H1 (cell line): ENCODE results near the gene RAB30. TPM values are rescaled to one million over a fixed set of nuclear protein-coding genes. Genes with fewer than 3 reads are reported as not detected.

ENCODE experiments used
- CTCF ChIA-PET: fragments of 300-600 bp; sonication (Branson Sonifier 250); formaldehyde crosslinking; loops from one replicate; lab custom pipeline; 2021; ENCODE audit not compliant: partially characterized antibody; lab: Charles Lee
- POLR2A ChIA-PET: fragments of 300-600 bp; sonication (Branson Sonifier 250); formaldehyde crosslinking; loops from one replicate; lab custom pipeline; 2021; ENCODE audit warnings: inconsistent platforms; ENCODE audit not compliant: partially characterized antibody; lab: Charles Lee
- DNase-seq, 2 experiments: peaks; one replicate each; pipeline versions ENCODE4 v3.0.0 to v3.0.0-alpha.2; 2010 to 2022; ENCODE audit warnings: low spot score in 2 of 2, low read depth in 1 of 2, mixed read lengths in 1 of 2
- FAIRE-seq: peaks from 2 replicates; lab custom pipeline; 2011; peaks lifted over from hg19 to GRCh38; lab: Jason Lieb, UNC
- H2AFZ ChIP-seq: 2 replicates; pipeline ENCODE4 v1.8.1; 2012; ENCODE audit warnings: low read length, inconsistent platforms
- H2AK5ac ChIP-seq: 2 replicates; pipeline ENCODE4 v1.6.1; 2013; ENCODE audit warnings: low read depth, low read length
- H2BK120ac ChIP-seq: replicated peaks from 2 replicates; pipeline ENCODE3; 2013; ENCODE audit warnings: low read depth, low read length, inconsistent platforms
- H2BK12ac ChIP-seq: 2 replicates; pipeline ENCODE4 v1.6.1; 2013; ENCODE audit warnings: low read depth, low read length
- H2BK15ac ChIP-seq: 2 replicates; pipeline ENCODE4 v1.6.1; 2013; ENCODE audit warnings: low read length
- H2BK20ac ChIP-seq: 2 replicates; pipeline ENCODE4 v1.6.1; 2013; ENCODE audit warnings: low read length
- H2BK5ac ChIP-seq: 2 replicates; pipeline ENCODE4 v1.6.1; 2013; ENCODE audit warnings: low read depth, low read length
- H3K14ac ChIP-seq: 2 replicates; pipeline ENCODE4 v1.6.1; 2013; ENCODE audit warnings: inconsistent platforms; ENCODE audit not compliant: insufficient read length
- H3K18ac ChIP-seq: 2 replicates; pipeline ENCODE4 v1.6.1; 2013; ENCODE audit warnings: low read length; ENCODE audit errors: extremely low read depth
- H3K23ac ChIP-seq: 2 replicates; pipeline ENCODE4 v1.6.1; 2013; ENCODE audit warnings: inconsistent platforms; ENCODE audit not compliant: insufficient read length
- H3K23me2 ChIP-seq: 2 replicates; pipeline ENCODE4 v1.6.1; 2013; ENCODE audit warnings: low read depth, low read length
- H3K27ac ChIP-seq: 2 replicates; pipeline ENCODE4 v1.6.1; 2011; ENCODE audit warnings: low read depth, low read length, inconsistent platforms
- H3K27me3 ChIP-seq, 4 experiments: replicated peaks in 1 of 4; 1 replicate in 1 of 4; 2 replicates in 3 of 4; pipeline versions ENCODE4 v1.6.1 to v1.8.1; 2011 to 2013; ENCODE audit warnings: low read length in 3 of 4, mild to moderate bottlenecking in 3 of 4, inconsistent platforms in 2 of 4, mixed read lengths in 2 of 4, moderate library complexity in 1 of 4; ENCODE audit not compliant: control insufficient read depth in 3 of 4, insufficient read depth in 3 of 4; ENCODE audit errors: extremely low read depth in 1 of 4
- H3K36me3 ChIP-seq, 4 experiments: 2 replicates each; pipeline versions ENCODE4 v1.6.1 to v1.8.1; 2011 to 2013; ENCODE audit warnings: mild to moderate bottlenecking in 4 of 4, low read length in 3 of 4, moderate library complexity in 2 of 4, control low read depth in 1 of 4, inconsistent platforms in 1 of 4; ENCODE audit not compliant: insufficient read depth in 4 of 4, control insufficient read depth in 2 of 4
- H3K4ac ChIP-seq: replicated peaks from 2 replicates; pipeline ENCODE3; 2013; ENCODE audit warnings: low read length, low read depth, mixed read lengths, inconsistent platforms; ENCODE audit not compliant: insufficient read length
- H3K4me1 ChIP-seq, 4 experiments: replicated peaks in 1 of 4; 1 replicate in 1 of 4; 2 replicates in 3 of 4; pipeline versions ENCODE4 v1.6.1 to v1.8.1; 2011 to 2013; ENCODE audit warnings: low read length in 3 of 4, inconsistent platforms in 2 of 4, mixed read lengths in 1 of 4; ENCODE audit not compliant: insufficient read depth in 4 of 4, control insufficient read depth in 3 of 4
- H3K4me2 ChIP-seq, 2 experiments: 2 replicates each; pipeline versions ENCODE4 v1.6.1 to v1.8.1; 2011 to 2013; ENCODE audit warnings: low read depth in 2 of 2, low read length in 2 of 2, control low read depth in 1 of 2, inconsistent platforms in 1 of 2, mild to moderate bottlenecking in 1 of 2; ENCODE audit not compliant: insufficient read depth in 1 of 2
- H3K4me3 ChIP-seq, 4 experiments: fragments of 200-600, 300-600 bp in 1 of 4; sonication (generic), shearing (Covaris generic), sonication (Bioruptor Twin) in 1 of 4; 2 replicates each; pipeline versions ENCODE4 v1.5.1 to v1.8.1; 2011 to 2016; ENCODE audit warnings: low read length in 4 of 4, low read depth in 3 of 4, control low read depth in 2 of 4, inconsistent platforms in 2 of 4, mild to moderate bottlenecking in 2 of 4, mixed read lengths in 1 of 4, moderate library complexity in 1 of 4; ENCODE audit not compliant: insufficient read depth in 2 of 4; ENCODE audit errors: extremely low read depth in 1 of 4
- H3K56ac ChIP-seq: replicated peaks from 2 replicates; pipeline ENCODE3; 2013; ENCODE audit warnings: low read depth, mild to moderate bottlenecking, mixed read lengths, low read length, inconsistent platforms; ENCODE audit not compliant: insufficient read length
- H3K79me1 ChIP-seq: 2 replicates; pipeline ENCODE4 v1.6.1; 2013; ENCODE audit warnings: low read depth, low read length, control low read depth
- H3K79me2 ChIP-seq, 2 experiments: 2 replicates each; pipeline versions ENCODE4 v1.6.1 to v1.8.1; 2012 to 2013; ENCODE audit warnings: low read length in 2 of 2, mild to moderate bottlenecking in 2 of 2, inconsistent platforms in 1 of 2; ENCODE audit not compliant: insufficient read depth in 2 of 2, control insufficient read depth in 1 of 2
- H3K9ac ChIP-seq, 4 experiments: replicated peaks in 1 of 4; 1 replicate in 1 of 4; 2 replicates in 3 of 4; pipeline versions ENCODE4 v1.6.1 to v1.8.1; 2011 to 2013; ENCODE audit warnings: low read depth in 3 of 4, low read length in 3 of 4, control low read depth in 2 of 4, mild to moderate bottlenecking in 2 of 4, moderate library complexity in 2 of 4, inconsistent platforms in 1 of 4; ENCODE audit errors: extremely low read depth in 1 of 4
- H3K9me3 ChIP-seq, 2 experiments: 2 replicates each; pipeline versions ENCODE4 v1.6.1 to v1.8.1; 2012 to 2013; ENCODE audit warnings: mild to moderate bottlenecking in 2 of 2, moderate library complexity in 2 of 2, control low read depth in 1 of 2, inconsistent platforms in 1 of 2, low read depth in 1 of 2, low read length in 1 of 2, mixed read lengths in 1 of 2; ENCODE audit not compliant: insufficient read depth in 2 of 2
- H4K20me1 ChIP-seq, 2 experiments: replicated peaks in 1 of 2; 2 replicates each; pipeline versions ENCODE3 to v1.8.1; 2011 to 2013; ENCODE audit warnings: inconsistent platforms in 2 of 2, low read length in 2 of 2, mild to moderate bottlenecking in 1 of 2; ENCODE audit not compliant: insufficient read depth in 2 of 2, control insufficient read depth in 1 of 2
- H4K5ac ChIP-seq: 2 replicates; pipeline ENCODE4 v1.6.1; 2013; ENCODE audit warnings: low read length, low read depth, mixed read lengths, inconsistent platforms; ENCODE audit not compliant: insufficient read length
- H4K8ac ChIP-seq: 2 replicates; pipeline ENCODE4 v1.8.0; 2013; ENCODE audit warnings: mild to moderate bottlenecking, moderate library complexity, low read length, inconsistent platforms; ENCODE audit not compliant: insufficient read depth; ENCODE audit errors: extremely low read depth
- H4K91ac ChIP-seq: replicated peaks from 2 replicates; pipeline ENCODE3; 2013; ENCODE audit warnings: low read length, mixed read lengths, inconsistent platforms; ENCODE audit not compliant: insufficient read length
- BCL11A ChIP-seq, 2 experiments: IDR thresholded peaks; one replicate each; pipeline ENCODE4 v1.6.1; 2011; ENCODE audit warnings: low read depth in 2 of 2, low read length in 2 of 2, mild to moderate bottlenecking in 2 of 2
- CBX5 ChIP-seq: fragments of 300-800, 300-1000 bp; sonication (generic); IDR thresholded peaks from 2 replicates; pipeline ENCODE4 v1.7.1; 2016; ENCODE audit warnings: antibody characterized with exemption, low read length, low read depth
- CHD2 ChIP-seq: IDR thresholded peaks from 2 replicates; pipeline ENCODE4 v1.6.1; 2012; ENCODE audit warnings: low read length, improper control_type of control experiment
- E2F6 ChIP-seq: IDR thresholded peaks from 2 replicates; pipeline ENCODE4 v1.6.1; 2012; ENCODE audit warnings: inconsistent platforms
- EP300 ChIP-seq, 2 experiments: IDR thresholded peaks; 1 replicate in 1 of 2; 2 replicates in 1 of 2; pipeline ENCODE4 v1.6.1; 2011 to 2012; ENCODE audit warnings: low read depth in 2 of 2, low read length in 2 of 2, mild to moderate bottlenecking in 2 of 2, borderline replicate concordance in 1 of 2, inconsistent platforms in 1 of 2, moderate library complexity in 1 of 2
- KDM4A ChIP-seq: IDR thresholded peaks from one replicate; pipeline ENCODE4 v1.7.1; 2012; ENCODE audit warnings: low read depth, mild to moderate bottlenecking, moderate library complexity, low read length, inconsistent platforms; ENCODE audit not compliant: severe bottlenecking
- MAFK ChIP-seq: IDR thresholded peaks from 2 replicates; pipeline ENCODE4 v1.6.1; 2012; ENCODE audit warnings: low read depth, mild to moderate bottlenecking, improper control_type of control experiment, low read length
- RNF2 ChIP-seq: fragments of 200-900, 300-1000 bp; sonication (generic); IDR thresholded peaks from 2 replicates; pipeline ENCODE4 v1.7.1; 2016; ENCODE audit warnings: borderline replicate concordance, low read depth, mild to moderate bottlenecking, antibody characterized with exemption, low read length; ENCODE audit not compliant: poor library complexity, severe bottlenecking; ENCODE audit errors: missing control alignments
- SIN3A ChIP-seq, 2 experiments: IDR thresholded peaks in 1 of 2; conservative IDR thresholded peaks in 1 of 2; 2 replicates each; pipeline ENCODE4 v1.6.1; 2011 to 2012; ENCODE audit warnings: low read length in 2 of 2, improper control_type of control experiment in 1 of 2, low read depth in 1 of 2, mild to moderate bottlenecking in 1 of 2
- SUZ12 ChIP-seq: fragments of 200-600 bp; sonication (generic); IDR thresholded peaks from 2 replicates; pipeline ENCODE4 v1.6.1; 2012; ENCODE audit warnings: mild to moderate bottlenecking, inconsistent platforms, low read length, moderate library complexity, mixed read lengths
- WGBS, 2 experiments: shearing (Covaris generic) in 1 of 2; methylation state at CpG; one replicate each; pipeline versions ENCODE4 v1.1.6 to v1.1.7; 2013 to 2015; ENCODE audit warnings: low lambda C conversion rate in 2 of 2, mixed read lengths in 2 of 2, inconsistent platforms in 1 of 2, low coverage in 1 of 2, missing lambda C conversion rate in 1 of 2; ENCODE audit not compliant: insufficient replicate concordance in 2 of 2, insufficient coverage in 1 of 2, insufficient read length in 1 of 2; ENCODE audit errors: extremely low coverage in 1 of 2, missing lambda C conversion rate in 1 of 2; 5-methylcytosine and 5-hydroxymethylcytosine counted together
- polyA plus RNA-seq, 7 experiments: library from polyadenylated mRNA; depleted of rRNA in 3 of 7; stranded (reverse) in 5 of 7; unstranded in 2 of 7; fragments of >200 nt in 5 of 7; fragments of 200-250 nt in 2 of 7; gene quantifications; 1 replicate in 5 of 7; 2 replicates in 1 of 7; 4 replicates in 1 of 7; pipeline versions ENCODE4 v1.2.1 to v1.2.3, GENCODE V29; 2011 to 2013; ENCODE audit warnings: missing spikeins in 2 of 7, mixed read lengths in 2 of 7
- total RNA-seq: library from RNA; stranded (reverse); fragmentation: NEBNext Ultra II Directional; extraction: Animal tissue kit (Norgen Biotek cat#: 25700); gene quantifications from 2 replicates; pipeline ENCODE4 v1.2.1, GENCODE V29; 2021

Gene RAB30
- total and polyA plus RNA-seq, 2 of the 8 experiments (the other 6 are each of a cell fraction or from before 2014, with no cell fraction given): 1.6 to 11.7 TPM

DNA sequence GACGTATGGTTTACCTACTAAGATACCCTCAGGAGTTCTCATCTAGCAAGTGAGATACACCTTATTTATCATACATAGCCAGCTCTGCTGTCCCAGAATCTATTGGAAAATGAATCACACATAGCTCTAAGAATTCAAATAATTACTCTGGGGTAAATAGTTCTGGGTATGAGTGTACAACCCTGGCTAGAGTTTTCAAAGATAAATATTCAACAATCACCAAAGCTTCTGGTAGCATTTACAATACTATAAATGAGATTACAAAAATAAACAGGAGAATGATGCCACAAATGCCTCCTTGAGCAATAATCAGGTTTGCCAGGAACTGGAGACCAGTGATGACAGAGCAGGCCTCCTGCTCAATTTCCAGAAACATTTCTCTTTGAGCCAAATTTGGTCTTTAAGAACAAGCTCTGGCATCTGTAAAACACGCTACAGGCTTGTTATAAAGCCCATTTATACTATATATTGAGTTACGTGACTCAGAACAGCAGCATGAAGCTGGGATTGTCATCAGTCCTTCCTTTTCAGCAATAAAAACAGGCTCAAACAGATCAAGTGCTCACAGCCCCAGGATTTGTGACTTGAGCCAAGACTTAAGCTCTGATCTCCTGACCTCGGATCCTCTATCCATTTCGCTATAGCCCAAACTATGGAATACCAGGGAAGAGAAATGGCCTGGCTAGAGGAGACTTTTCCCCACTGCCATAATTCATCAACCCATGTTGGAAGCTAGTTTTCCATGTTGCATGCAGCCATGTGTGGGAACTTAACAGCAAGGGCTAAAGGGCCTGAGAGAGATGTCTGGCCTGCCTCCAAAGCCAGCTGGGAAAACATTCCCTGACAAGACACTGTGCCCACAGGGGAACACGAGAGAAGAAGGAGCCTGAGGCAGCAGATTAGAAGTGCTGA lies 19.7 kb downstream of the RAB30 start:
- Histone ChIP-seq H3K23me2 (no peaks in the 10 kb centered on the region), H3K23ac (no peak overlapping the region), H3K4me1 (no peaks in the 10 kb centered on the region), H4K91ac (no peak overlapping the region), H4K8ac (no peak overlapping the region), H2AFZ (no peak overlapping the region), H3K79me2 (no peaks in the 10 kb centered on the region), H3K4me3 (no peak overlapping the region), H3K36me3 (no peaks in the 10 kb centered on the region), H2BK120ac (no peak overlapping the region), H3K56ac (no peak overlapping the region), H4K20me1 (no peaks in the 10 kb centered on the region), H2BK20ac (no peak overlapping the region), H2AK5ac (no peak overlapping the region), H3K27ac (no peak overlapping the region), H3K79me1 (no peaks in the 10 kb centered on the region), H2BK12ac (no peak overlapping the region), H2BK15ac (no peak overlapping the region), H3K9me3 (no peaks in the 10 kb centered on the region), H2BK5ac (no peak overlapping the region), H3K18ac (no peak overlapping the region), H3K4me2 (no peak overlapping the region), H3K4ac (no peak overlapping the region), H4K5ac (no peak overlapping the region), H3K27me3 (peaks cover 0 to 1% (median 0%) of the 10 kb centered on the region in 4 experiments; a peak in 1 of 7 replicates), H3K14ac (no peak overlapping the region), H3K9ac (no peak overlapping the region)
- DNase-seq: no peak
- CTCF ChIA-PET: interaction anchor here (1.0 to 2.1 kb wide), 6 partner anchors 9 to 276 kb away, joined by 3 to 8 read pairs (median 4); partner anchors contain the start of gene DDIAS
- no peak for FAIRE-seq
- WGBS, 2 experiments: 90% methylated on average over 6 of the region's 6 CpGs; no CpG with 5 or more reads in 1 of the 2 experiments
- POLR2A ChIA-PET: interaction anchor here (1.0 to 1.4 kb wide), 3 partner anchors 28 to 34 kb away, joined by 3 to 5 read pairs (median 4); no protein-coding TSS in a partner anchor
- TF ChIP-seq BCL11A (IDR thresholded peaks at IDR 0.05; ENCODE audit: low read depth in 2 of 2, low read length in 2 of 2): no peak
- TF ChIP-seq CHD2: no peak
- no peak for TF ChIP-seq SIN3A (conservative IDR thresholded peaks at IDR 0.05 in 1 of 2, IDR thresholded peaks at IDR 0.05 in 1 of 2; ENCODE audit: low read depth in 1 of 2, low read length in 2 of 2)
- TF ChIP-seq EP300 (IDR thresholded peaks at IDR 0.05; ENCODE audit: borderline replicate concordance in 1 of 2, low read depth in 2 of 2, low read length in 2 of 2): no peak
- no peak for TF ChIP-seq KDM4A
- no peak for TF ChIP-seq MAFK
- TF ChIP-seq RNF2: no peak
- no peak for TF ChIP-seq CBX5
- TF ChIP-seq E2F6: no peak
- TF ChIP-seq SUZ12: no peak
